HUDEP-2 (cell line): Measurements from ENCODE around the gene LPAR5.

Experiments used
- DNase-seq, 76 experiments: peaks; one replicate each; lab custom pipeline; 2025; ENCODE audit not compliant: unreplicated experiment in 76 of 76; lab: John Stamatoyannopoulos, UW

Gene LPAR5

GRCh38 chr12:6569312-6569711 lies 66.4 kb downstream of the LPAR5 start:
- no peak for DNase-seq
